ENCODE results near the gene TUBGCP3. TPM values are rescaled to one million over a fixed set of nuclear protein-coding genes. Genes with fewer than 3 reads are reported as not detected.

TUBGCP3 gene
- total RNA-seq, 2 donors from 2014 or later, result 24.9 to 39.4 TPM

- no peak for DNase-seq
- intact Hi-C loops (cut with DNase I), result no loop called here
- no peaks in the 10 kb centered on the region for H3K36me3 ChIP-seq
- H3K9ac ChIP-seq (ENCODE audit: low read depth in 2 of 2, low read length in 2 of 2), result peak overlapping the region in 1 of 2 donors; percentile 30
- no peak overlapping the region for H3K4me3 ChIP-seq
- H3K9me3 ChIP-seq, result no peaks in the 10 kb centered on the region
- H3K27me3 ChIP-seq, result no peaks in the 10 kb centered on the region
- H3K4me1 ChIP-seq, result no peaks in the 10 kb centered on the region
- no peak overlapping the region for H3K27ac ChIP-seq
- no peak for TF ChIP-seq CTCF (IDR thresholded peaks at IDR 0.05)
These were observed 12.9 kb downstream of the TUBGCP3 start for GRCh38 chr13:112574834-112575613.

DNA sequence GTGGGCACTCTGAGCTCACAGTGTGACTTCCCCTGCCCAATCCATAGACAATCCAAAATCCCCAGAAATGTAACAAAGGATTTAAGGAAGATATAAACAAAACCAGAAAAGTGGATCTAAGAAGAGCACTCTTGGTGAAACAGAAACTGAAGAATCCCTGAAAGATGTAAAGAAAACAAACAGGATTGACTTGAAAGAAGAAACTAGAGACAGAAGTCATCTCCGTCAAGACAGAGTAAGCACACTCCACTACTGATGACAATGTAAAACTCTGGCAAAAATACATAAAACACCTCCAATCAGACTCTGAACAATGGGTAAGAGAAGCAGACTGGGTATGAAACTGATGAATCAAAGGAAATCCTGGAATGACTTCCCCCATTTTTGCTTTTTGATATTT is 13.5 kb downstream of the TUBGCP3 start:
- Histone ChIP-seq H3K36me3 (no peaks in the 10 kb centered on the region), H3K9me3 (no peaks in the 10 kb centered on the region), H3K4me1 (no peaks in the 10 kb centered on the region), H3K9ac (ENCODE audit: low read depth in 2 of 2, low read length in 2 of 2) (no peak overlapping the region), H3K4me3 (no peak overlapping the region), H3K27me3 (no peaks in the 10 kb centered on the region), H3K27ac (no peak overlapping the region)
- intact Hi-C loops (cut with DNase I), result no loop called here
- no peak for TF ChIP-seq CTCF (IDR thresholded peaks at IDR 0.05)
- no peak for DNase-seq

DNA sequence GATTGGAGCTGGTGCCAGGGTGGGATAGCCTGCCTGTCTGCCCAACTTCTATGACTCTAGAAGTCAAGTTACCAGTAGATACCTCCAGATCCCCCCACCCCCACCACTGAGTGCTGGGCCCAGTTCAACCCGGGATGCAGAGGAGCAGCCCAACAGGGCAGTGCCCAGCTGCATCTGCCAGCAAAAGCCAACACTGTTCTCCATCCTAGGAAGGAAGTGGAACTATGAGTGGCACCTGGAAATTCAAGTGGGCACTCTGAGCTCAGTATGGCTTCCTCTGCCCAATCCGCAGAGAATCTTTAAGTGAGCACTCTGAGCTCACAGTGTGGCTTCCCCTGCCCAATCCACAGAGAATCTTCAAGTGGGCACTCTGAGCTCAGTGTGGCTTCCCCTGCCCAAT is 14.2 kb downstream of the TUBGCP3 start:
- no peaks in the 10 kb centered on the region for H3K9me3 ChIP-seq
- no peaks in the 10 kb centered on the region for H3K27me3 ChIP-seq
- no peaks in the 10 kb centered on the region for H3K4me1 ChIP-seq
- TF ChIP-seq CTCF (IDR thresholded peaks at IDR 0.05), result no peak
- no peak overlapping the region for H3K27ac ChIP-seq
- H3K36me3 ChIP-seq, result no peaks in the 10 kb centered on the region
- no peak overlapping the region for H3K9ac ChIP-seq (ENCODE audit: low read depth in 2 of 2, low read length in 2 of 2)
- no peak overlapping the region for H3K4me3 ChIP-seq
- intact Hi-C loops (cut with DNase I), result no loop called here
- DNase-seq, result no peak

DNA sequence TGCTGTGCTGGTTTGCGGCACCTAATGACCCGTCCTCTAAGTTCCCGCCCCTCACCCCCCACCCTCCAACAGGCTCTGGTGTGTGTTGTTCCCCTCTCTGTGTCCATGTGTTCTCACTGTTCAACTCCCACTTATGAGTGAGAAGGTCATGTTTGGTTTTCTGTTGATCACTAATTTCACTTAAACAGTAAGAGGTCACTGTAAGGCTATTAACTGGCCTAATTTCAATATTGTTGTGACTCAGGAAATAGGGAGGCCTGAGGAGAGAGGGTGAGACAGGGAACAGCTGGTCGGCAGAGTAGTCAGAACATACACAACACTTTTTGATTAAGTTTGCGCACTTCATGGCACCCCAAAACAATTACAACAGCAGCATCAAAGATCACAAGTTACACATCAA is 15.6 kb downstream of the TUBGCP3 start:
- DNase-seq, result no peak
- H3K9ac ChIP-seq (ENCODE audit: low read depth in 2 of 2, low read length in 2 of 2), result no peak overlapping the region
- TF ChIP-seq CTCF (IDR thresholded peaks at IDR 0.05), result no peak
- H3K4me3 ChIP-seq, result no peak overlapping the region
- intact Hi-C loops (cut with DNase I), result no loop called here
- H3K36me3 ChIP-seq, result no peaks in the 10 kb centered on the region
- H3K27ac ChIP-seq, result no peak overlapping the region
- no peaks in the 10 kb centered on the region for H3K4me1 ChIP-seq
- H3K27me3 ChIP-seq, result no peaks in the 10 kb centered on the region
- H3K9me3 ChIP-seq, result no peaks in the 10 kb centered on the region

- H3K4me3 ChIP-seq, result no peak overlapping the region
- intact Hi-C loops (cut with DNase I), result no loop called here
These were observed 18.1 kb downstream of the TUBGCP3 start for GRCh38 chr13:112569821-112570220.

More at GRCh38 chr13:112569821-112570220, 18.1 kb downstream of the TUBGCP3 start:
- Histone ChIP-seq H3K9me3 (no peaks in the 10 kb centered on the region), H3K36me3 (no peaks in the 10 kb centered on the region), H3K4me1 (no peaks in the 10 kb centered on the region), H3K9ac (ENCODE audit: low read depth in 2 of 2, low read length in 2 of 2) (no peak overlapping the region), H3K27me3 (no peaks in the 10 kb centered on the region), H3K27ac (no peak overlapping the region)
- no peak for TF ChIP-seq CTCF (IDR thresholded peaks at IDR 0.05)
- DNase-seq, result no peak

All from colonic mucosa (tissue), 4 donors.